DMS53 treated with DMSO at 0.1 percent for 48 hours (cell line): ENCODE data around the gene C4orf17.

Experiments used
- DNase-seq: peaks from one replicate; lab custom pipeline; 2025; ENCODE audit not compliant: unreplicated experiment; lab: John Stamatoyannopoulos, UW

The C4orf17 gene

GRCh38 chr4:99536848-99537247 is 26.0 kb downstream of the C4orf17 start:
- peak; percentile 2 for DNase-seq

GRCh38 chr4:99537674-99538073 is 26.9 kb downstream of the C4orf17 start:
- no peak for DNase-seq

GRCh38 chr4:99540277-99540939 is 29.6 kb downstream of the C4orf17 start:
- no peak for DNase-seq

GRCh38 chr4:99552872-99553271 is 42.1 kb downstream of the C4orf17 start:
- DNase-seq, result no peak

GRCh38 chr4:99563310-99564186 is 52.7 kb downstream of the C4orf17 start, which contains the start of gene TRMT10A:
TSS of gene TRMT10A (minus strand) at chr4:99564039. CDS start at chr4:99559338, 4,701 bp downstream.
- DNase-seq, result peak; percentile 86

- DNase-seq, result no peak
Observed at GRCh38 chr4:99564921-99565320, 54.1 kb downstream of the C4orf17 start.

GRCh38 chr4:99571883-99572282 is 61.1 kb downstream of the C4orf17 start:
- no peak for DNase-seq

- DNase-seq, result no peak
Observed at GRCh38 chr4:99572527-99573240, 61.9 kb downstream of the C4orf17 start.

- DNase-seq, result no peak
Observed at GRCh38 chr4:99573735-99574368, 63.0 kb downstream of the C4orf17 start.

GRCh38 chr4:99574530-99575324 is 63.9 kb downstream of the C4orf17 start, which contains the start of gene MTTP:
TSS of gene MTTP (plus strand) at chr4:99574824. CDS start at chr4:99574910, 86 bp downstream.
- DNase-seq, result no peak

- no peak for DNase-seq
Observed at GRCh38 chr4:99578714-99579113, 67.9 kb downstream of the C4orf17 start.

GRCh38 chr4:99585516-99585915 is 74.7 kb downstream of the C4orf17 start:
- no peak for DNase-seq

GRCh38 chr4:99586322-99586721 is 75.5 kb downstream of the C4orf17 start:
- DNase-seq, result no peak

GRCh38 chr4:99586797-99587196 is 76.0 kb downstream of the C4orf17 start:
- DNase-seq, result no peak

GRCh38 chr4:99587309-99587708 is 76.5 kb downstream of the C4orf17 start:
- DNase-seq, result no peak

- no peak for DNase-seq
Observed at GRCh38 chr4:99587803-99588202, 77.0 kb downstream of the C4orf17 start.

GRCh38 chr4:99591757-99592156 is 80.9 kb downstream of the C4orf17 start:
- DNase-seq, result peak; percentile 12
